Activated effector memory CD4-positive, alpha-beta T cell treated with Interleukin-2 at 50 U/mL for 16 hours (primary cell): Measurements from ENCODE around the gene ABCC4.

Experiments
- DNase-seq: peaks from one replicate; pipeline ENCODE4 v3.0.0-alpha.2; 2020

Gene ABCC4

GRCh38 chr13:95030821-95031343, 270.4 kb downstream of the ABCC4 start:
- DNase-seq: no peak

- no peak for DNase-seq
Measured at GRCh38 chr13:95027638-95028037, 273.6 kb downstream of the ABCC4 start.

- no peak for DNase-seq
Measured at GRCh38 chr13:95025116-95025515, 276.1 kb downstream of the ABCC4 start.

GRCh38 chr13:95023405-95023804, 277.8 kb downstream of the ABCC4 start:
- no peak for DNase-seq

- no peak for DNase-seq
Measured at GRCh38 chr13:95020298-95020987, 280.8 kb downstream of the ABCC4 start.

- no peak for DNase-seq
Measured at GRCh38 chr13:95019886-95020285, 281.4 kb downstream of the ABCC4 start.

GRCh38 chr13:95007322-95007721, 293.9 kb downstream of the ABCC4 start:
- no peak for DNase-seq

- no peak for DNase-seq
Measured at GRCh38 chr13:95005300-95005699, 296.0 kb downstream of the ABCC4 start.

GRCh38 chr13:95003019-95003813, 298.0 kb downstream of the ABCC4 start:
- no peak for DNase-seq

GRCh38 chr13:95002126-95002525, 299.1 kb downstream of the ABCC4 start:
- no peak for DNase-seq

- no peak for DNase-seq
Measured at GRCh38 chr13:94999871-95000270, 301.4 kb downstream of the ABCC4 start.

GRCh38 chr13:94997126-94997525, 304.1 kb downstream of the ABCC4 start:
- DNase-seq: no peak

GRCh38 chr13:94996445-94996844, 304.8 kb downstream of the ABCC4 start:
- no peak for DNase-seq

GRCh38 chr13:94994506-94994905, 306.7 kb downstream of the ABCC4 start:
- no peak for DNase-seq

GRCh38 chr13:94993616-94994015, 307.6 kb downstream of the ABCC4 start:
- no peak for DNase-seq

- DNase-seq: no peak
Measured at GRCh38 chr13:94992036-94992960, 309.0 kb downstream of the ABCC4 start.

- DNase-seq: no peak
Measured at GRCh38 chr13:94988654-94989053, 312.6 kb downstream of the ABCC4 start.

- DNase-seq: no peak
Measured at GRCh38 chr13:94987869-94988268, 313.4 kb downstream of the ABCC4 start.

GRCh38 chr13:94987081-94987480, 314.2 kb downstream of the ABCC4 start:
- no peak for DNase-seq

GRCh38 chr13:94984958-94985357, 316.3 kb downstream of the ABCC4 start:
- DNase-seq: no peak

- no peak for DNase-seq
Measured at GRCh38 chr13:94978516-94978915, 322.7 kb downstream of the ABCC4 start.

- DNase-seq: no peak
Measured at GRCh38 chr13:94974015-94974951, 327.0 kb downstream of the ABCC4 start.
